ENCODE results near the gene TRIM28. TPM values are rescaled to one million over a fixed set of nuclear protein-coding genes. Genes with fewer than 3 reads are reported as not detected.

TRIM28 gene
- total RNA-seq, 1 donor from 2014 or later, result 662 TPM

Other genes starting within 250 kb of the TRIM28 start
- gene ERVK3-1, start 238.7 kb upstream of the TRIM28 start, total RNA-seq, result 64.2 and 65.0 TPM in 2 replicates
- gene ZSCAN22, start 217.1 kb upstream of the TRIM28 start, total RNA-seq, result 4.6 and 4.9 TPM in 2 replicates
- 11.8 and 13.3 TPM in 2 replicates for gene A1BG, start 190.6 kb upstream of the TRIM28 start, total RNA-seq
- 0.76 and 2.2 TPM in 2 replicates for gene ZNF497, start 181.3 kb upstream of the TRIM28 start, total RNA-seq
- 1.1 and 1.5 TPM in 2 replicates for gene ZNF837, start 163.0 kb upstream of the TRIM28 start, total RNA-seq
- 1,217 and 1,244 TPM in 2 replicates for gene RPS5, start 156.8 kb upstream of the TRIM28 start, total RNA-seq
- gene RNF225, start 148.4 kb upstream of the TRIM28 start, total RNA-seq, result 0.57 and 0.91 TPM in 2 replicates
- gene ZNF584, start 135.4 kb upstream of the TRIM28 start, total RNA-seq, result 11.2 and 12.2 TPM in 2 replicates
- 3.2 and 3.4 TPM in 2 replicates for gene ZNF132, start 103.9 kb upstream of the TRIM28 start, total RNA-seq
- 9.6 and 11.3 TPM in 2 replicates for gene ZNF324B, start 92.4 kb upstream of the TRIM28 start, total RNA-seq
- 11.6 and 12.3 TPM in 2 replicates for gene ZNF324, start 77.0 kb upstream of the TRIM28 start, total RNA-seq
- gene ZNF446, start 67.7 kb upstream of the TRIM28 start, total RNA-seq, result 6.6 and 6.9 TPM in 2 replicates
- 23.0 and 23.5 TPM in 2 replicates for gene SLC27A5, start 32.1 kb upstream of the TRIM28 start, total RNA-seq
- gene ZBTB45, start 24.3 kb upstream of the TRIM28 start, total RNA-seq, result 16.6 and 17.7 TPM in 2 replicates
- 102 and 105 TPM in 2 replicates for gene CHMP2A, start 11.0 kb downstream of the TRIM28 start, total RNA-seq
- gene UBE2M, start 14.5 kb downstream of the TRIM28 start, total RNA-seq, result 133 and 142 TPM in 2 replicates
- 18.8 and 19.0 TPM in 2 replicates for gene MZF1, start 29.3 kb downstream of the TRIM28 start, total RNA-seq

Measured in activated T-helper 2 cell treated with anti-CD3 and anti-CD28 coated beads, Interferon-gamma antibody, Interleukin-2, Interleukin-4, amounts not matched to agents 10 μg/mL and 5 μg/mL and 100 μg/mL, durations not matched to agents 14 hours and 24 hours and 36 hours (primary cell).